K562 (cell line): ENCODE measurements around the gene FUCA1. TPM values are rescaled to one million over a fixed set of nuclear protein-coding genes. Genes with fewer than 3 reads are reported as not detected.

ENCODE experiments used
- ATAC-seq: fragments of 200-7000 bp; cut with Tn5 transposase; 3 replicates; pipeline ENCODE4 v1.9.1; 2020; ENCODE audit warnings: moderate library complexity
- BruUV-seq: library from RNA; stranded (reverse); fragments of 400-500 nt; replicated peaks from 2 replicates; lab custom pipeline; 2021; lab: Mats Ljungman, UMichigan
- CTCF ChIA-PET: fragments of 300-600 bp; formaldehyde crosslinking; extraction: SDS; loops from one replicate; lab custom pipeline; 2021; ENCODE audit warnings: low intra/inter-chr PET ratio; lab: Yijun Ruan, JAX
- POLR2A ChIA-PET: fragments of 300-600, 350-650 bp; sonication (Branson Sonifier 250); formaldehyde crosslinking; extraction: SDS; loops from one replicate; lab custom pipeline; 2021; ENCODE audit warnings: antibody characterized with exemption, inconsistent platforms; lab: Yijun Ruan, JAX
- DNase-seq, 4 experiments: peaks; one replicate each; pipeline versions ENCODE4 v3.0.0 to v3.0.0-alpha.2; 2011 to 2018; ENCODE audit warnings: low spot score in 3 of 4, mixed read lengths in 3 of 4; ENCODE audit errors: extremely low read depth in 1 of 4
- FAIRE-seq: peaks from 2 replicates; lab custom pipeline; 2011; peaks lifted over from hg19 to GRCh38; lab: Jason Lieb, UNC
- H2AFZ ChIP-seq: 2 replicates; pipeline ENCODE4 v1.6.0; 2011; ENCODE audit warnings: low read depth, low read length, control low read depth, inconsistent platforms
- H3K27ac ChIP-seq: fragments of 200-600 bp; 3 replicates; pipeline ENCODE4 v1.8.0; 2011; ENCODE audit warnings: low read depth, mild to moderate bottlenecking, control low read depth, inconsistent platforms, low read length, moderate library complexity, mixed read lengths; ENCODE audit errors: extremely low read depth
- H3K27me3 ChIP-seq, 2 experiments: fragments of 300-600 bp in 1 of 2; 2 replicates in 1 of 2; 3 replicates in 1 of 2; pipeline versions ENCODE4 v1.6.0 to v1.8.0; 2011; ENCODE audit warnings: inconsistent platforms in 2 of 2, low read length in 2 of 2, mild to moderate bottlenecking in 1 of 2, mixed read lengths in 1 of 2, moderate library complexity in 1 of 2; ENCODE audit not compliant: control insufficient read depth in 2 of 2, insufficient read depth in 2 of 2
- H3K36me3 ChIP-seq: fragments of 300-600 bp; 3 replicates; pipeline ENCODE4 v1.8.0; 2011; ENCODE audit warnings: mild to moderate bottlenecking, low read length, inconsistent platforms; ENCODE audit not compliant: control insufficient read depth, insufficient read depth
- H3K4me1 ChIP-seq, 2 experiments: fragments of 200-600 bp in 1 of 2; replicated peaks in 1 of 2; 2 replicates in 1 of 2; 3 replicates in 1 of 2; pipeline versions ENCODE4 v1.5.1 to v1.8.0; 2011; ENCODE audit warnings: inconsistent platforms in 2 of 2, low read length in 2 of 2, mild to moderate bottlenecking in 1 of 2, mixed read lengths in 1 of 2, moderate library complexity in 1 of 2; ENCODE audit not compliant: control insufficient read depth in 2 of 2, insufficient read depth in 2 of 2
- H3K4me2 ChIP-seq: 2 replicates; pipeline ENCODE4 v1.6.1; 2011; ENCODE audit warnings: low read length, control low read depth, inconsistent platforms, mixed read lengths; ENCODE audit not compliant: insufficient read depth
- H3K4me3 ChIP-seq: fragments of 200-600 bp; sonication (generic), shearing (Covaris generic); 2 replicates; pipeline ENCODE4 v1.5.1; 2016; ENCODE audit warnings: control low read depth, inconsistent platforms
- H3K79me2 ChIP-seq: fragments of 200-600 bp; 3 replicates; pipeline ENCODE4 v1.8.0; 2011; ENCODE audit warnings: low read length, inconsistent platforms; ENCODE audit not compliant: control insufficient read depth, insufficient read depth
- H3K9ac ChIP-seq, 2 experiments: 2 replicates each; pipeline versions ENCODE4 v1.6.0 to v1.6.1; 2011; ENCODE audit warnings: low read depth in 2 of 2, low read length in 2 of 2, control low read depth in 1 of 2, inconsistent platforms in 1 of 2, mild to moderate bottlenecking in 1 of 2, mixed read lengths in 1 of 2; ENCODE audit not compliant: insufficient read depth in 1 of 2
- H3K9me1 ChIP-seq: one replicate; pipeline ENCODE4 v1.6.0; 2011; ENCODE audit warnings: inconsistent platforms, mild to moderate bottlenecking, low read length, moderate library complexity; ENCODE audit not compliant: control insufficient read depth, insufficient read depth
- H3K9me3 ChIP-seq: replicated peaks from 2 replicates; pipeline ENCODE4 v1.5.1; 2011; ENCODE audit warnings: low read depth, low read length, inconsistent platforms; ENCODE audit not compliant: control insufficient read depth, insufficient read depth
- H4K20me1 ChIP-seq: replicated peaks from 2 replicates; pipeline ENCODE4 v1.6.1; 2011; ENCODE audit warnings: low read length, inconsistent platforms, mixed read lengths; ENCODE audit not compliant: control insufficient read depth, insufficient read depth
- ARNT ChIP-seq, 2 experiments: fragments of 450-650 bp; IDR thresholded peaks; 2 replicates each; pipeline ENCODE4 v1.6.1; 2016; ENCODE audit warnings: mild to moderate bottlenecking in 1 of 2
- BCOR ChIP-seq: fragments of 450-650 bp; IDR thresholded peaks from 2 replicates; pipeline ENCODE4 v1.6.1; 2016
- BMI1 ChIP-seq: fragments of 150-350 bp; IDR thresholded peaks from 2 replicates; pipeline ENCODE4 v1.6.1; 2014; ENCODE audit warnings: low read length
- CHD2 ChIP-seq: IDR thresholded peaks from 2 replicates; pipeline ENCODE4 v1.6.1; 2011; ENCODE audit warnings: low read depth, low read length
- HNRNPH1 ChIP-seq: fragments of 200-400 bp; formaldehyde crosslinking; optimal IDR thresholded peaks from 2 replicates; pipeline ENCODE3; 2017; ENCODE audit warnings: low read depth, mild to moderate bottlenecking, low read length, moderate library complexity
- KDM1A ChIP-seq, 2 experiments: fragments of 450-650 bp; IDR thresholded peaks; 2 replicates each; pipeline ENCODE4 v1.6.1; 2016; ENCODE audit warnings: mild to moderate bottlenecking in 2 of 2
- KHSRP ChIP-seq: fragments of 450-650 bp; IDR thresholded peaks from 2 replicates; pipeline ENCODE4 v1.6.1; 2017
- MAX ChIP-seq: sonication (generic); formaldehyde crosslinking; IDR thresholded peaks from 2 replicates; pipeline ENCODE4 v1.9.0; 2022; ENCODE audit warnings: mild to moderate bottlenecking, missing genetic modification reagents
- NKRF ChIP-seq: fragments of 450-650 bp; IDR thresholded peaks from 2 replicates; pipeline ENCODE4 v1.6.1; 2016; ENCODE audit warnings: borderline replicate concordance
- POU5F1 ChIP-seq: fragments of 150-350 bp; IDR thresholded peaks from 2 replicates; pipeline ENCODE4 v1.6.1; 2014; ENCODE audit warnings: borderline replicate concordance, low read length, low read depth, mild to moderate bottlenecking; ENCODE audit not compliant: partially characterized antibody
- RBM25 ChIP-seq: fragments of 200-400 bp; formaldehyde crosslinking; IDR thresholded peaks from 2 replicates; pipeline ENCODE4 v1.6.1; 2018; ENCODE audit warnings: low read length, low read depth, moderate library complexity; ENCODE audit not compliant: severe bottlenecking
- SIN3A ChIP-seq, 2 experiments: fragments of 150-350 bp in 1 of 2; IDR thresholded peaks; 2 replicates each; pipeline ENCODE4 v1.6.1; 2011 to 2016; ENCODE audit warnings: borderline replicate concordance in 2 of 2, low read depth in 2 of 2, low read length in 2 of 2, mild to moderate bottlenecking in 2 of 2, moderate library complexity in 2 of 2; ENCODE audit not compliant: control insufficient read depth in 1 of 2
- ZNF224 ChIP-seq: sonication (generic); formaldehyde crosslinking; IDR thresholded peaks from 2 replicates; pipeline ENCODE4 v1.8.0; 2022; ENCODE audit warnings: mild to moderate bottlenecking, missing genetic modification reagents
- WGBS: fragments of 100-300 bp; shearing (Covaris generic); methylation state at CpG from one replicate; pipeline ENCODE4 v1.1.6; 2016; ENCODE audit warnings: low coverage, mixed read lengths; ENCODE audit not compliant: insufficient coverage; ENCODE audit errors: missing lambda C conversion rate; 5-methylcytosine and 5-hydroxymethylcytosine counted together
- in situ Hi-C: fragments of 300-500 bp; cut with MboI; formaldehyde crosslinking; loops from 4 replicates; pipeline ENCODE4 v1.15.0; 2018; ENCODE audit warnings: inconsistent platforms, mixed read lengths
- intact Hi-C: fragments of 100-400 bp; cut with micrococcal nuclease; formaldehyde crosslinking; loops from 2 replicates; pipeline ENCODE4 v1.14.2; 2022
- polyA plus RNA-seq, 8 experiments: library from polyadenylated mRNA; depleted of rRNA in 4 of 8; stranded (reverse) in 5 of 8; unstranded in 3 of 8; fragments of >200 nt; fragmentation: Nextera tagmentation in 2 of 8; fragmentation: Illumina TruSeq in 1 of 8; extraction: Ambion mirVana in 2 of 8; extraction: Trizol in 1 of 8; gene quantifications; 2 replicates each; pipeline versions ENCODE4 v1.2.1 to v1.2.3, GENCODE V29; 2011 to 2014; ENCODE audit warnings: inconsistent platforms in 1 of 8, missing spikeins in 1 of 8
- total RNA-seq, 7 experiments: library from RNA; depleted of rRNA in 6 of 7; stranded (reverse); fragments of >200 nt in 6 of 7; fragmentation: Illumina TruSeq in 2 of 7; extraction: Trizol in 2 of 7; gene quantifications; 2 replicates each; pipeline versions ENCODE4 v1.2.1 to v1.2.3, GENCODE V29; 2011 to 2021; ENCODE audit warnings: low replicate concordance in 1 of 7
- TF ChIP-seq, protein P1 (sequence below): fragments of 450-650 bp; formaldehyde crosslinking; IDR thresholded peaks from 2 replicates; pipeline ENCODE4 v1.4.0; 2022; ENCODE audit warnings: mild to moderate bottlenecking, moderate library complexity

Gene FUCA1
- total and polyA plus RNA-seq, 9 of the 15 experiments (the other 6 are each of a cell fraction or from before 2014, with no cell fraction given) = 7.0 to 20.5 (median 13.5) TPM

GRCh38 chr1:23914921-23915320 is 46.8 kb upstream of the FUCA1 start (continued):
- TF ChIP-seq MAX (CRISPR knock-in tag) (no peak), CHD2 (no peak)
- TF ChIP-seq, protein P1, sequence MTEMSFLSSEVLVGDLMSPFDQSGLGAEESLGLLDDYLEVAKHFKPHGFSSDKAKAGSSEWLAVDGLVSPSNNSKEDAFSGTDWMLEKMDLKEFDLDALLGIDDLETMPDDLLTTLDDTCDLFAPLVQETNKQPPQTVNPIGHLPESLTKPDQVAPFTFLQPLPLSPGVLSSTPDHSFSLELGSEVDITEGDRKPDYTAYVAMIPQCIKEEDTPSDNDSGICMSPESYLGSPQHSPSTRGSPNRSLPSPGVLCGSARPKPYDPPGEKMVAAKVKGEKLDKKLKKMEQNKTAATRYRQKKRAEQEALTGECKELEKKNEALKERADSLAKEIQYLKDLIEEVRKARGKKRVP = no peak
- TF ChIP-seq, all 486 proteins: peak for 0

DNA sequence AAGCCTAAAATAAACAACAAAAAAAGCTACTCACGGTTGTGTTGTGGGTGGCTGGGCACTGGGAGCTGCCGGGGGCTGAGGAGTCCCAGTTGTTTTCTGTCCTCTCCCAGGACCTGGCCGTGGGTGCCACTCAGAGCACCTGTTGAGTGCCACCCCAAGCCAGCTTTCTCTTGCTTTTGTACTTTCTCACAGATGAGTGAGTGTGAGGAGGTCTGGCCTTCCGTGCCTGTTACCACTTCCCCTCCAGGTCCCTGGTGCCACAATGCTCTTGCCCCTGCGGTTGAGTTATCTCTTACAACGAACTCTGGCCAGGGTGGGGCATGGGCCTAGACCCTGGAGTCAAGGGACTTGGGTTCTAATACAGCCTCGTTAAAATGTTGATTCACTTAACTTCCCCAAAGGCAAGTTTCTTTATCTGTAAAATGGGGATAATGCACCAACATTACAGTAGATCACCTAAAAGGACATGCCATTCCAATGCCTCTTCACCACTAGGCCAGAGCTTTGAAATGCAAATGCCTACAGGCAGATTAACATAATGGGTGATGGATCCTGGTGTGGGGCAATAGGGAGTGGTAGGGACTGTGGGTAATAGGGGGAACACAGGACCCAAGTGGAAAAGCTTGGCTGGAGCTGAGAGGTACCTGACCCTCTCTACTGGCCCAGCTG is 45.3 kb upstream of the FUCA1 start, which contains the start of gene CNR2:
Gene CNR2, minus strand, starts transcription at position 151 of the 669 bp plus-strand sequence. CDS start 37,745 bp downstream, outside the sequence.
- Histone ChIP-seq H3K27me3 (no peaks in the 10 kb centered on the region), H3K79me2 (no peaks in the 10 kb centered on the region), H3K4me1 (peaks cover 40 to 53% of the 10 kb centered on the region in 2 experiments), H3K9me3 (no peaks in the 10 kb centered on the region), H3K36me3 (no peaks in the 10 kb centered on the region), H3K4me2 (no peak within 1 kb of the TSS), H2AFZ (peak within 1 kb of the TSS; percentile 29), H4K20me1 (no peaks in the 10 kb centered on the region), H3K9ac (no peak within 1 kb of the TSS), H3K27ac (peak within 1 kb of the TSS; percentile 6; the same call in 1 of the 3 replicates), H3K9me1 (no peaks in the 10 kb centered on the region), H3K4me3 (no peak within 1 kb of the TSS)
- 58% methylated on average over 7 of the region's 7 CpGs for WGBS
- CTCF ChIA-PET = no interaction called here
- TF ChIP-seq KHSRP = no peak
- TF ChIP-seq HNRNPH1 = no peak
- no peak for TF ChIP-seq POU5F1
- TF ChIP-seq NKRF = no peak
- no peak for TF ChIP-seq SIN3A (IDR thresholded peaks at IDR 0.05; ENCODE audit: borderline replicate concordance in 2 of 2, control insufficient read depth in 1 of 2, low read depth in 2 of 2, low read length in 2 of 2)
- peak; percentile 27 for TF ChIP-seq RBM25
- TF ChIP-seq BMI1 = no peak
- no peak for TF ChIP-seq ZNF224
- TF ChIP-seq KDM1A (IDR thresholded peaks at IDR 0.05) = peak in 1 of 2 experiments; percentile 39; a peak in 1 of 4 replicates
- peak; percentile 57 for TF ChIP-seq BCOR
- TF ChIP-seq ARNT (IDR thresholded peaks at IDR 0.05) = no peak
- in situ Hi-C loops = no loop called here
- no TSS peak for BruUV-seq
- POLR2A ChIA-PET = interaction anchor here (0.6 kb wide), 1 partner anchor 1584 kb away, joined by 4 read pairs; no protein-coding TSS in a partner anchor
- ATAC-seq = no peak
- intact Hi-C loops = no loop called here
- DNase-seq = no peak
- no peak for FAIRE-seq
